ENCODE measurements around the gene RALGPS1.

RALGPS1 gene

DNA sequence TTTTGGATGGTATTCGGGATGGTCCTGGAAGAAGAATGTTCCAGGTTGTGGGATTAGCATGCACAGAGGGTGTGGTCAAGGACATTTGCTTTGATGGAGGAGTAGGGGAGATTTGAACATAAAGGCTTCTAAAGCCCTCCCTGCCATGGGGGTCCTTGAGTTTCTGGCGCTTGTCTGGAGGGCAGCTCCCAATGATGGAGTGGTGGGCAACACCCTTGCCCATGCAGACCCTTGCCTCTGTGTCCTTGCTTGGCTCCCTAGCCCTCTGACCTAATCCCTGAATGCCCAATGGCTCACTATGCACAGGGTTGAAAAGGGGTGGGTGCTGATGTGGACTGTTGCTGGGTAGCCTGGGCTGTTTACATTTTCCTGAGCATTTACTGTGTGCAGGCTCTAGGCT is 66.6 kb downstream of the RALGPS1 start:
- Histone ChIP-seq H3K4me3 (no peak overlapping the region), H3K27ac (peak overlapping the region in 2 of 21 experiments; percentile 17 to 67)

DNA sequence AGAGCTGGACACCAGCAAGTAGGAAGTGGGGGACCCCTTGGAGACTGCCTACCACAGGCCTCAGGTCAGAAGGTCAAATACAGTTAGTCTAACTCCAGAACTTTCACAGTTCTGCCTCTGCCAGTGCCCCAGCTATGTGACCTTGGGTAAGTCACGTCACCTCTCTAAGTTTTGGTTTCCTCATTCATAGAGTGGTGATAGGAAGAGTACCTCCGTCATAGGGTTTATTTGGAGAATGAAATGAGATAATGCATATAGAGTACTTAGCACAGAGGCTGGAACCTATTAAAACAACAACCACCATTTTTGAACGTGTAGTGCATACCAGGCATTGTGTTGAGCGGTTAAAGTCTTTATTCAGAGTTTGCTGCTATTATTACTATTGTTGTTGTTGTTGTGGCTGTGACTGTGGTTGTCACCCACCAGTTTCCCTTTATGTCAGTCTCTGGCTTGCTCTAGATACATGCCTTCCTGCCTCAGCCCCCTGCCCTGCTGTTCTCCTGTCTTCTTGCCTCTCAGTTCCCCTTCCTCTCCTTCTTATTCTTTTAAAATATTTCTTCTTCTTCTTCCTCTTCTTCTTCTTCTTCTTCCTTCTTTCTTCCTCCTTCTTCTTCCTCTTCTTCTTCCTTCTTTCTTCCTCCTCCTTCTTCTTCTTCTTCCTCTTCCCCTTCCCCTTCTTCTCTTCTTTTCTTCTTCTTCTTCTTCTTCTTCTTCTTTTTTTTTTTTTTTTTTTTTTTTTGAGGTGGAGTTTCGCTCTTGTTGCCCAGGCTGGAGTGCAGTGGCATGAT is 67.8 kb downstream of the RALGPS1 start:
- Histone ChIP-seq H3K27ac (no peak overlapping the region), H3K4me3 (no peak overlapping the region)

DNA sequence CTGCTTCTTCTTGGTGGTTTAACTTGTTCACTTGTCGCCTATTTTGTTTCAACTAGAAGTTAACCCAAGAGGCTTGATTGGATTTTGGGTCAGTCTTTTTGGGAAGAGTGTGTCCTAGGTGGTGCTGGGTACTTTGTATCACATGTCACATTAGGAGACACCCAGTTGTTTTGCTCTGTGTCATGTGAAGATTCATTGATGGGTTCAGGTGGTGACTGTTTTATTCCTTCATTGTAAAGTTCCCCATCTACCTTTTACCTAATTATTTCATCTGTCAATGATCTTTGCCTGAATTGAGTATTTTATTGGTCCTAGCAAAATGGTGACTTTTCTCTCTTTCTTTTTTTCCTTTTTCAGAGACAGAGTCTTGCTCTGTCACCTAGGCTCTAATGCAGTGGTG is 69.2 kb downstream of the RALGPS1 start:
- Histone ChIP-seq H3K4me3 (no peak overlapping the region), H3K27ac (no peak overlapping the region)

DNA sequence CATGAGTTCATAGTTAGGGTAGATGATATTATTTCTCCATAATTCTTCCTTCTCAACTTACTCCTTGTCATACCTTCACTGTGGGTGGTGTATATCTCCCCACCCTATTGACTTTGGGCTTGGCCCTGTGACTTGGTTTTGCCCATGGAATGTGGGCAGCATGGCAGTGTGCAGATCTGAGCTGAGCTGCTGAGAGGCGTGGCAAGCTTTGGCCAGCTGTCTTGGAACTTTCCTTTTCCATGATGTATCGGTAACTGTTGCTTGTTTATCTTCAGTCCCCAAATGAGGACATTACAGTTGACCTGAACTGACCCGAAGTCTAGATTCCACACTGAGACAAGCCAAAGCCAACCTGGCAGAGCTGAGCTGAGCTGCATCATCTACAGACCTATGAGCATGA is 70.4 kb downstream of the RALGPS1 start:
- Histone ChIP-seq H3K4me3 (no peak overlapping the region), H3K27ac (peak overlapping the region in 4 of 21 experiments; percentile 15 to 55 (median 23))

DNA sequence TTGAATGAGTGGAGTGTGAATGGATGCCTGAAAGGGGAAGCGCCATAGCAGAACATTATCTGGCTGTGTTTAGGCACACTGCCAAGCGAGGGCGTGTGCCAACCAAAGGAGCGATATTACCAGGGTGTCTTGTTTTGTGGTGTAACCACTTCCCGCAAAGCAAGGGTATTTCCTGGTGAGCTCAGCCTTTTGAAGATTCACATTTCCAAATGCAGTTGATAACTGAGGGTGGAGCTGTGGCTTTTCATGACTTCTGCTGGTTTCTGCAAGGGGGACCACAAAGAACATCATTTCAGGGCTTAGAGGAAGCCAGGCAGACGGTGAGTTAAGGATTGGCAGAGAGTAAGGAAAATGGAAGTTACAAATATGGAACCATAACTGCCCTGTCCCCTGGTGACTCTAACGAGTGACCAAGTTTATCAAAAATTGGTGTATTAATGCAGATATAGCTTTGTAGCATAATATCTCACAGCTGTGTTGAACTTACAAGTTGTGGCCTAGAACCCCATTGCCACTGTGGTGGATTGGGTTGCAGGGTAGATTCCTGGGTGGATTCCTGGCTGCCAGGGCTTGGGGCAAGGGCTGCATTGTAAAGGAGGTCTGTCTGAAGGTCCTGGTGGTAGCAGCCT is 71.4 kb downstream of the RALGPS1 start:
- H3K27ac ChIP-seq: peak overlapping the region in 17 of 21 experiments; percentile 13 to 84 (median 66)

DNA sequence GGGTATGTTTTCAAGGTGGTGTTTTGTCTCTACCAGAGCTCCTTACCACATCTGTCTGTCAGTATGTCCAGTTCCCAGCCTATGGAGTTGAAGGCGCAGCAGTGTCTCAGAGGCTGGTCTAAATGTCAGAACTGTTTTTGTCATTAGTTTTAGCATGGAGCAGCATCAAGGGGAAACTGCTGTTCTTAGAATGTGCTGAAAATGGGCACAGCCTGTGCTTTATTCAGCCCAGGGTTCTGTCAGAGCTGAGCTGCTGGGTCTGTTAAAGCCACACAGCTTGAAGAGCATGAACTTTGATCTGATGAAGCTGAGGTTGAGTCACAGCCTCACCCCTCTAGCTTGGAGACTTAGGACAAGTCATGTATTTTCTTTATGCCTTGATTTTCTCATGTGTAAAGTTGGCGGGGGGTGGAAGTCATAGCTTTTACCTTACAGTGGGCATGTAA is 71.9 kb downstream of the RALGPS1 start:
- H3K27ac ChIP-seq: peak overlapping the region in 17 of 21 experiments; percentile 13 to 84 (median 66)
- H3K4me3 ChIP-seq: no peak overlapping the region

More for the DNA sequence above, 71.4 kb downstream of the RALGPS1 start:
- H3K4me3 ChIP-seq: no peak overlapping the region

DNA sequence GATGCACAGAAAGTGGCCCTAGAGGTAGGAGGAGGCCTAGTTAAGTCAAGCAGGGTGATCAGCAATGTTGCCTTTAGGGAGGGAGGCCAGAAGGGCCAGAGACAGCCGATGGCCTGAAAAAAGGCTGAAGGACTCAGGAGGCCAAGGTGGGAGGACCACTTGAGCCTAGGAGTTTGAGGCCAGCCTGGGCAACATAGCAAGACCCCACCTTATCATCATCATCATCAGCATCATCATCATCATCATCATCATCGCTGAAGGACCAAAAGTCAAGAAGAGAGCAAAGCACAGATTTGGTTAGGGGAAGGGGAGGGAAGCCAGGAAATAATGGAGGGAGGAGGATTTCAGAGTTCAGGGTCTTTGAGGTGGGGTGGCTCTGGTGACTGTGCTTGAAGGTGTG is 74.3 kb downstream of the RALGPS1 start:
- H3K27ac ChIP-seq: no peak overlapping the region

DNA sequence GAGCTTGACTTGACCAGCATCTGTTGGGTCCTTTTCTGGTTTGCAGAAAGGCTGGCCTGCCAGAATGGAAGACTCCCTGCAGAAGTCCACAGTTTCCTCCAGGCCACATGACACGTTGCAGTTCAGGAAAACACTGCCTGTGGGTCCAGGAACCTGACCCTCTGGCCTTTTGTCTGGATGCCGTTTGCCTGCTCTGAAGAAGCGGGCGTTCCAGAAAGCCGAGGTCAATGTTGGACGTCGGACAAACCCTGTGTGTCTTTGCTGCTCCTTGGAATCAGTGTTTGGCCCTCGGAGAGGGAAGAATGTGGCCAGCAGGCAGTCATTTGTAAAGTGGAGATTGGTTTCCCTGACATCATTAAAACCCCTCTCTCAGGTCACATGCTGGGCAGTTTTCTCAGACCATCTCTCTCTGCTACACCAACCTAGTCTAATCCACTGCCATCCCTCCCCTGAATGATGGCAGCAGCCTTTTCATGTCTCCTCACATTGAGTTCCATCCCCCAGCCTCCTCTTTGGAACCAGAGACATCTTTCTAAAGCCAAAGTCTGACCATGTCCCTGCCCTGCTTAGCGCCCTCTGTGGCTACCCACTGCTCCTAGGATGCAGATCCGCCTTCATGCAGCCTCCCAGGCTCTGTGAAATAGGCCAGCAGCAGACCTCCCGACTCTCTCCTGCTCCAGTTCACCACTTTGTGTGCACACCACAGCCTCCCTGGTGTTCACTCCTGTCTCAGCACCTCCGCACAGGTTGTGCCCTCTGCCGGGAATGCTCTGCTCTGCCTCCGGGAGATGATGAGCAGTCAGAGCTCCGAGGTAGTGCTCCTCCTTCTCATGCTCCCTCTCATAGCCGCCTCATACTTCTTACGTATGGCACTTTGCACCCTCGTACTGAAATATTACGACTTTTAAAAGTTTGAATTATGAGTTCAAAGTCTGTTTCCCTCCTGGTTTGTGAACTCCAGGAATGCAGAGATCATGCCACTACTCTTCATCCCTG is 75.6 kb downstream of the RALGPS1 start:
- Histone ChIP-seq H3K27ac (no peak overlapping the region), H3K4me3 (no peak overlapping the region)

More for the DNA sequence above, 74.3 kb downstream of the RALGPS1 start:
- no peak overlapping the region for H3K4me3 ChIP-seq

DNA sequence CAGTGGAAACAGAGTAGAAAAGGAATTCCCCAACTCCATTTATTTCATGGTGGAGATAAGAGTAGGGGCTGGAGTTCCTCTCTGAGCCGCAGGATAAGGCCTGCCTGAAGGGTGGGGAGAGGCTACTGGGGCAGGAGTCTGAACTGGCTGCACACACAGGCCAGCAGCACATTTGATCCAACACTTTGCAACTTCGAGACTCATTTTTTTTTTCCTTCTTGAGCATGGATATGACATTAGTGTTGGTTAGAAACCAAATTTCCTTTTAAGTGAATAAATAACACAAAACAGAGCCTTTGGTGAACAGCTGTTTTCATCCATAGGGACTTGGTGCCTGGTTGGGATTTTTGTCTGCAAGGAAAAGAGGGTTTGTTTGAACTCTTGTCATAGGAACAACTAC is 76.6 kb downstream of the RALGPS1 start:
- Histone ChIP-seq H3K27ac (no peak overlapping the region), H3K4me3 (no peak overlapping the region)

DNA sequence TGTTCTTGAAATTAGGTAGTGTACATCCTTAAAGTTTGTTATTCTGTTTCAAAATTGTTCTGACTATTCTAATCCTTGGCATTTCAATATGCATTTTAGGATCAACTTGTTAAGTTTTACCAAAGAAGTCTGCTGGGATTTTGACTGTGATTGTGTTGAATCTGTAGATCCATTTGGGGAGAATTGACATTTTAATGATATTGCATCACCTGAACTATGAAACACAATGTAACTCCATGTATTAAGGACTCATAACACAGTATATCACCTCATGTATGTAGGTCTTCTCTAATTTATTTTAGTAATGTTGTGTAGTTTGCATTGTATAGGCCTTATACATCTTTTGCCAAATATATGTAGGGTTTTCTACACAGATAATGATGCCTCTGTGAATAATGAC is 77.8 kb downstream of the RALGPS1 start:
- H3K4me3 ChIP-seq: no peak overlapping the region
- no peak overlapping the region for H3K27ac ChIP-seq

DNA sequence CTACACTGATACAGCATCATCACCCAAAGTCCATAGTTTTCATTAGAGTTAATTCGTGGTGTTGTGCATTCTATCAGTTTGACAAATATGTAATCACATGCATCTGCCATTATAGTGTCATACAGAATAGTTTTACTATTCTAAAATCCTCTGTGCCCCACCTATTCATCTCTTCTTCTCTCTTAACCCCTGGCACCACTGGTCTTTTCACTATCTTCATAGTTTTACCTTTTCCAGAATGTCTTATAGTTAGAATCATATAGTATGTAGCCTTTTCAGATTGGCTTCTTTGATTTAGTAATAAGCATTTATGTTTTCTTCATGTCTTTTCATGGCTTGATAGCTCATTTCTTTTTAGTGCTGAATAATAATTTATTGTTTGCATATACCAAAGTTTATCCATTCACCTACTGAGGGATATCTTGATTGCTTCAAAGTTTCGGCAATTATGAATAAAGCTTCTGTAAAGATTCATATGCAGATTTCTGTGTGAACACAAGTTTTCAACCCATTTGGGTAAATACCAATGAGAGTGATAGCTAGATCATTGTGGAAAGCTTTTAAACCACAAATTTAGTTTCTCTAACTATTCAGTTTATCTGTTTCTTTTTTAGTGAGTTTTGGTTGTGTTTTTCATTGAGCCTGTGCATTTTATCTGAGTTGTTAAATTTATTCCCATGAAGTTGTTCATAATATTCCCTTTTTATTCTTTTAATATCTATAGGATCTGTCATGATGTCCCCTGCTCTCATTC is 84.9 kb downstream of the RALGPS1 start:
- no peak overlapping the region for H3K4me3 ChIP-seq
- H3K27ac ChIP-seq: no peak overlapping the region

DNA sequence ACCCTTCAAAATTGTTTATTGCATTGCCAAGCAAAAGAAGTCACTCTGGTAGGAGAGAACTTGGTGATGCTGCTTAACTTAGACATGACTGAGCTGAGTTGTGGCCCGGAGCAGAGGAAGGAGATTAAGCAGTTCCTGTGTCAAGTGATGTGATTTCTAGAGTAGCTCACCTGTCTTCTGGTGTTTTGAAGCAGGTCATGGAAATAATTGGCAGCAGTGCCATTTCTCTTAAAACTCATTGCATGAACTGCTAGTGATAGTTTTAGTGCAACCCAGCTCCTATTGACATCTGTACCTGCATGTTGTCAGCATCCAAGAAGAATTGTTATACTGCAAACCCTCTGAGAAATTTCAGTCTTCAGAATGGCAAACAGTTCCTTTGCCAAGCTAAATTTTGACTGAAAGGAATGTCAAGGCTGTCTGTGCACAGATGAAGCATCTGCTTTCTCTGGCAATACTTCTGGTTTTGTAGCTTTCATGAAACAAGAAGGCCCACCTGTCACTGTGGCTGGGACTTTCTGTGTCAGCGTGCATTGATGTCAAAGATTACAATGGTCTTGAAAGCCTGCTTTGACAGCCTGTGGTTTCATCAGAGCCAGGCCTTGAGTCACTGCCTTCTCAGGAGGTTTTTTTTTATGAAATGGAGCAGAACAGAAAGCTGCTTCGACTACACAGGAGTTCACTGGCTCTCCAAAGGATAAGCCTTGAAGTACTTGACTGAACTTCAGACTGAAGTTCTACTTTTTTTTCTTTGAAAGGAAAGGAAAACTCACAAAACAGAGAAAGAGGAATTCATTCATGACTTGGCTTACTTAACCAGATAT is 90.6 kb downstream of the RALGPS1 start:
- Histone ChIP-seq H3K4me3 (no peak overlapping the region), H3K27ac (peak overlapping the region in 7 of 21 experiments; percentile 14 to 82 (median 55))

DNA sequence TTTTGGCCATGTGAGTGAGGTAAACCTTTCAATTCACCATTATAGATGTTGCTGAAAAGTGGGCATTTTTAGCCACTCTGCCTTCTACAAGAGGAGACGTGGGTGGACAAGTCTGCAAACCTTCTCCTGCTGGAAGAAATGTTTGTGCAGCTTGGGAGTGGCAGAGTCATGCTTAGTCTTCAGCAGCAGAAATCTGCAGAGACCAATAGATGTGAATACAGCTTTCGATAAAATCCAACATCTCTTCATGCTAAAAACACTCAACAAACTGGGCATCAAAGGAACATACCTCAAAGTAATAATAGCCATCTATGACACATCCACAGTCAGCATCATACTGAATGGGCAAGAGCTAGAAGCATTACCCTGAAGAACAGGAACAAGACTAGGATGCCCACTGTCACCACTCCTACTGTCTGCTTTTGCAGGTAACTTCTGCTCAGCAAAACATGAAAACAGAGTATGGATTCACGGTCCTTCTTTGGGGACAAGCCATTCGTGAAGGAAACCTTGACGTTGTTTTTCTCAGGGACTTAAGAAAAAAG is 91.3 kb downstream of the RALGPS1 start:
- H3K27ac ChIP-seq: peak overlapping the region in 6 of 21 experiments; percentile 14 to 82 (median 55)

DNA sequence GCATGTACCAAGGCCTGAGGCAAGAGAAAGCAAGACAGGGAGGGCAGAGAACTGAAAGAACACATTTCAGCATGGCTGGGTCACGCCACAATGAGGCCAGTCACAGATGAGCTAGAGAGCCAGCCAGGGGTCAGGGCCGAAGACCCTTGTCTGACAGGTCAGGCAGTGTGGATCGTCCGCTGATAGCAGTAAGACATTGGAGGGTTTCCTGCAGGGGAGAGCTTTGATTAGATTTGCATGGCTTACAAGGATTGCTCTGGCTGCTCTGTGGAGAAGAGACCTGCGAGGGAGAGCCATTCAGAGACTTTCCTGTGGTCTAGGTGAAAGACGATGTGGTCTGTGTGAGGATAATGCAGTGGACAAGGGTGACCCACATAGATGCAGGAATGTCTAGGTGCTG is 93.1 kb downstream of the RALGPS1 start:
- Histone ChIP-seq H3K4me3 (no peak overlapping the region), H3K27ac (no peak overlapping the region)

More for the DNA sequence above, 91.3 kb downstream of the RALGPS1 start:
- no peak overlapping the region for H3K4me3 ChIP-seq

DNA sequence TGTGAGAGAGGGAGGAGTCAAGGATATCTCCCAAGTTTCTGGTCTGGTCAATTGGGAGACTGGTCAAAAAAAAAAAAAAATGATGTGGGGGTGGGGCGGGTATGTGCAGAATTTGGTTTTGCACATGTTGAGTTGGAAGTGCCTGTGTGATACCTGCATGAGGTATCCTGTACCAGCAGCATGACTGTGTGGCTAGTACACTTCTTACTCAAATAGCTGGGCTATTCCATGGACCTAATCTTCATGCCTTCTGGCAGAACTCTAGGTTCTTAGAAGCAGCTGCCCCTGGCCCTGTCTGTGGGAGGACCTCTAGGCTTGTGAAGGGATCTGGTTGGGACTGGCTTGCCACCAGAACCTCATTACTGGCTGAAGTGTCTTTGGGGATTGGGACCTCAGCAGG is 93.5 kb downstream of the RALGPS1 start:
- Histone ChIP-seq H3K27ac (no peak overlapping the region), H3K4me3 (no peak overlapping the region)

DNA sequence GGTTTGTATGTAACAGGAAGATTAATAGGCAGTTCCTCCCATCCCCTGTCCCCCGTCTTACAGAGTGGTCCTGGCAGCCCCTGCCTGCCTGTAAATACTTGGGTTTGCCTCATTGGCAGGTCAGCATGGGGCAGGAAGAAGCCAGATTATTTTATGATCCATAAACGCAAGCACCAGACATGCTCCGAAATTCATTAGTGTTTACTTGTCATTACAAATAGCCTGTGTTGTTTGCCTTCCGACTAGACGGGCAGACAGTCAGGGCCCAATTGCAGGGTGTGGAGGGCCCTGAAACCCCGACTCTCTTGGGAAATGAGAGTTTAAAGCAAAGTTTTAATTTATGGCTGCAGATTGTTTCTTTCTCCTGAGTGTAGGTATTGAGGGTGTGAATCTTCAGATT is 97.2 kb downstream of the RALGPS1 start:
- H3K27ac ChIP-seq: no peak overlapping the region
- no peak overlapping the region for H3K4me3 ChIP-seq

DNA sequence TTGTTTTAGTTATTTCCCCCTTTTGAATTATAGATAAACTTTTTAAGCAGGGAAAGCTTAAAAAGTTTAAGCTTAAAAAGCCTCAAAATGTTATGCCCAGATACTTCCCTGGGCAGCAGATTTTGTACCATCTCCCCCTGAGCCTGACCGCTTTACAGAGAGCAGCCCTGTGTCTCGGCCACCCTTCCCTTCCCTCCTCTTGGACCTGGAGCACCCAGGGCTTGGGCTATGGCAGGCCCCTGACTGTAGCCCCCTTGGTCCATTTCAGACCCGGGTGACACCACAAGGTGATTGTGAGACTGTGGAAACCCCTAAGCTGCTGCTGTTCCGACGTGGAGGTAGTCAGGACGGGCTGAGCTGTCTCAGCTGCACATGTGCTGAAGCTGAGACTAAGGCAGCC is 97.7 kb downstream of the RALGPS1 start:
- H3K4me3 ChIP-seq: no peak overlapping the region
- no peak overlapping the region for H3K27ac ChIP-seq

DNA sequence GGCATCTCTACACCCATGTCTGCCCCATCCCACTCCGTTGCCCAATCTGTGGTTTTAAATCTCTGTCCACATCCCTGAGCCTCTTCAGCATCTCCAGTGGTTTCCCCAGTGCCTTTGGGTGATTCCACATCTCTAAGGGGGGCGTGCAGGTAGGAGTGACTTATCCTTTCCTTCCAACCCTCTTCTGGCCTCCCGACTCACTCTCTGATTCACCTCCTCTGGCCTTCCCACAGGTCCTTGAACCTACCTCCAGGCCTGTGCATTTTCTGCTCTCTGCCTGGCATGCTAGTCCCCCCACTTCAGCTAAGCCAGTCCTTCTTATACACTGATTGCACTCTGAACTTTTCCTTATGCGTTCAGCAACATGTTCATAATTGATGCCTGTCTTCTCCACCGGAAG is 99.0 kb downstream of the RALGPS1 start:
- Histone ChIP-seq H3K27ac (peak overlapping the region in 4 of 21 experiments; percentile 16 to 56 (median 34)), H3K4me3 (no peak overlapping the region)
